ENCODE results near the gene PRELID2.

PRELID2 gene

GRCh38 chr5:145715412-145715811 lies 119.7 kb downstream of the PRELID2 start:
- H3K79me1 ChIP-seq (replicated peaks; ENCODE audit: low read length, poor library complexity, severe bottlenecking): no peaks in the 10 kb centered on the region
- no peak overlapping the region for H3K18ac ChIP-seq (ENCODE audit: low read depth in 1 of 2, low read length in 2 of 2)
- H3K14ac ChIP-seq (ENCODE audit: low read length in 2 of 2): no peak overlapping the region
- H2BK15ac ChIP-seq (ENCODE audit: low read depth, poor library complexity, severe bottlenecking): no peak overlapping the region
- no peak overlapping the region for H3K4me3 ChIP-seq (ENCODE audit: insufficient read depth in 1 of 2, low read depth in 1 of 2, low read length in 2 of 2)
- H4K91ac ChIP-seq (ENCODE audit: low read length): no peak overlapping the region
- no peaks in the 10 kb centered on the region for H3K9me3 ChIP-seq (ENCODE audit: control insufficient read depth, low read length)
- no peak overlapping the region for H3K27ac ChIP-seq (ENCODE audit: low read length, poor library complexity, severe bottlenecking)
- no peak overlapping the region for H3K4ac ChIP-seq (ENCODE audit: low read depth in 1 of 2, low read length in 2 of 2)
- H3K27me3 ChIP-seq (ENCODE audit: control insufficient read depth in 1 of 2, insufficient read depth in 1 of 2, low read length in 2 of 2): no peaks in the 10 kb centered on the region
- H3K36me3 ChIP-seq (ENCODE audit: control insufficient read depth in 1 of 2, insufficient read depth in 2 of 2, low read depth in 1 of 2, low read length in 2 of 2): no peaks in the 10 kb centered on the region
- no peak overlapping the region for H2BK120ac ChIP-seq (ENCODE audit: low read depth, low read length)
- no peak overlapping the region for H4K8ac ChIP-seq (ENCODE audit: low read length)
- no peak overlapping the region for H2AK5ac ChIP-seq (ENCODE audit: low read length, severe bottlenecking)
- H2BK5ac ChIP-seq (ENCODE audit: low read depth, low read length, poor library complexity, severe bottlenecking): no peak overlapping the region
- WGBS: 60% methylated on average over 1 of the region's 1 CpG
- H3K4me1 ChIP-seq (ENCODE audit: control insufficient read depth, insufficient read depth, low read depth, low read length): no peaks in the 10 kb centered on the region
- no peak overlapping the region for H3K9ac ChIP-seq (ENCODE audit: low read length)
- no peak overlapping the region for H3K4me2 ChIP-seq (ENCODE audit: low read length, poor library complexity, severe bottlenecking)
- no peak overlapping the region for H2BK12ac ChIP-seq (ENCODE audit: low read length in 2 of 2)
- DNase-seq: no peak
- H3K23ac ChIP-seq (ENCODE audit: low read length in 2 of 2): no peak overlapping the region
- H2AFZ ChIP-seq (ENCODE audit: low read depth, low read length): no peak overlapping the region

GRCh38 chr5:145712245-145712644 lies 122.9 kb downstream of the PRELID2 start:
- Histone ChIP-seq H3K9ac (ENCODE audit: low read length) (no peak overlapping the region), H3K9me3 (ENCODE audit: control insufficient read depth, low read length) (no peaks in the 10 kb centered on the region), H3K14ac (ENCODE audit: low read length in 2 of 2) (no peak overlapping the region), H3K4me1 (ENCODE audit: control insufficient read depth, insufficient read depth, low read depth, low read length) (no peaks in the 10 kb centered on the region), H3K23ac (ENCODE audit: low read length in 2 of 2) (no peak overlapping the region), H4K91ac (ENCODE audit: low read length) (no peak overlapping the region), H2BK15ac (ENCODE audit: low read depth, poor library complexity, severe bottlenecking) (no peak overlapping the region), H3K4ac (ENCODE audit: low read depth in 1 of 2, low read length in 2 of 2) (no peak overlapping the region), H3K27me3 (ENCODE audit: control insufficient read depth in 1 of 2, insufficient read depth in 1 of 2, low read length in 2 of 2) (no peaks in the 10 kb centered on the region), H2AK5ac (ENCODE audit: low read length, severe bottlenecking) (no peak overlapping the region), H3K18ac (ENCODE audit: low read depth in 1 of 2, low read length in 2 of 2) (no peak overlapping the region), H3K4me2 (ENCODE audit: low read length, poor library complexity, severe bottlenecking) (no peak overlapping the region), H2AFZ (ENCODE audit: low read depth, low read length) (no peak overlapping the region), H3K36me3 (ENCODE audit: control insufficient read depth in 1 of 2, insufficient read depth in 2 of 2, low read depth in 1 of 2, low read length in 2 of 2) (no peaks in the 10 kb centered on the region), H4K8ac (ENCODE audit: low read length) (no peak overlapping the region), H3K27ac (ENCODE audit: low read length, poor library complexity, severe bottlenecking) (no peak overlapping the region), H2BK12ac (ENCODE audit: low read length in 2 of 2) (no peak overlapping the region), H3K4me3 (ENCODE audit: insufficient read depth in 1 of 2, low read depth in 1 of 2, low read length in 2 of 2) (no peak overlapping the region), H2BK5ac (ENCODE audit: low read depth, low read length, poor library complexity, severe bottlenecking) (no peak overlapping the region), H2BK120ac (ENCODE audit: low read depth, low read length) (no peak overlapping the region), H3K79me1 (replicated peaks; ENCODE audit: low read length, poor library complexity, severe bottlenecking) (no peaks in the 10 kb centered on the region)
- no peak for DNase-seq
- WGBS: no CpG with 5 or more reads among the region's 2 CpGs

GRCh38 chr5:145711417-145711816 lies 123.7 kb downstream of the PRELID2 start:
- Histone ChIP-seq H2AFZ (ENCODE audit: low read depth, low read length) (no peak overlapping the region), H2BK5ac (ENCODE audit: low read depth, low read length, poor library complexity, severe bottlenecking) (no peak overlapping the region), H3K9me3 (ENCODE audit: control insufficient read depth, low read length) (no peaks in the 10 kb centered on the region), H2BK120ac (ENCODE audit: low read depth, low read length) (no peak overlapping the region), H3K27ac (ENCODE audit: low read length, poor library complexity, severe bottlenecking) (no peak overlapping the region), H2AK5ac (ENCODE audit: low read length, severe bottlenecking) (no peak overlapping the region), H3K4ac (ENCODE audit: low read depth in 1 of 2, low read length in 2 of 2) (no peak overlapping the region), H3K79me1 (replicated peaks; ENCODE audit: low read length, poor library complexity, severe bottlenecking) (no peaks in the 10 kb centered on the region), H3K27me3 (ENCODE audit: control insufficient read depth in 1 of 2, insufficient read depth in 1 of 2, low read length in 2 of 2) (no peaks in the 10 kb centered on the region), H2BK15ac (ENCODE audit: low read depth, poor library complexity, severe bottlenecking) (no peak overlapping the region), H3K18ac (ENCODE audit: low read depth in 1 of 2, low read length in 2 of 2) (no peak overlapping the region), H3K14ac (ENCODE audit: low read length in 2 of 2) (no peak overlapping the region), H4K91ac (ENCODE audit: low read length) (no peak overlapping the region), H3K36me3 (ENCODE audit: control insufficient read depth in 1 of 2, insufficient read depth in 2 of 2, low read depth in 1 of 2, low read length in 2 of 2) (no peaks in the 10 kb centered on the region), H4K8ac (ENCODE audit: low read length) (no peak overlapping the region), H3K4me3 (ENCODE audit: insufficient read depth in 1 of 2, low read depth in 1 of 2, low read length in 2 of 2) (no peak overlapping the region), H3K9ac (ENCODE audit: low read length) (no peak overlapping the region), H2BK12ac (ENCODE audit: low read length in 2 of 2) (no peak overlapping the region), H3K4me2 (ENCODE audit: low read length, poor library complexity, severe bottlenecking) (no peak overlapping the region), H3K23ac (ENCODE audit: low read length in 2 of 2) (no peak overlapping the region), H3K4me1 (ENCODE audit: control insufficient read depth, insufficient read depth, low read depth, low read length) (no peaks in the 10 kb centered on the region)
- WGBS: 95% methylated on average over 3 of the region's 3 CpGs
- no peak for DNase-seq

Measured in mesenchymal stem cell (in vitro differentiated cells and primary cell).